Right kidney (tissue), 9 donors: ENCODE data around the gene USP51.
A peak's percentile ranks its signal among the peaks of the same experiment; 100 is the strongest.
"Not testable (repeated sequence)": the region's sequence is repeated elsewhere in the genome, so short reads cannot be mapped to it uniquely, and the experiment has no call there.

Experiments used
- DNase-seq: peaks from one replicate; pipeline ENCODE4 v3.0.0-alpha.2; 2016
- long read RNA-seq, 8 donors: transcript quantifications; one replicate each; lab custom pipeline, GENCODE V29; 2026

The USP51 gene
- long read RNA-seq, donor 1: 0 reads
- long read RNA-seq, donor 2: 0 reads
- long read RNA-seq, donor 3: 0 reads
- long read RNA-seq, donor 4: 0 reads
- long read RNA-seq, donor 5: 0 reads
- long read RNA-seq, donor 6: 0 reads
- long read RNA-seq, donor 7: 0 reads
- long read RNA-seq, donor 8: 0 reads

DNA sequence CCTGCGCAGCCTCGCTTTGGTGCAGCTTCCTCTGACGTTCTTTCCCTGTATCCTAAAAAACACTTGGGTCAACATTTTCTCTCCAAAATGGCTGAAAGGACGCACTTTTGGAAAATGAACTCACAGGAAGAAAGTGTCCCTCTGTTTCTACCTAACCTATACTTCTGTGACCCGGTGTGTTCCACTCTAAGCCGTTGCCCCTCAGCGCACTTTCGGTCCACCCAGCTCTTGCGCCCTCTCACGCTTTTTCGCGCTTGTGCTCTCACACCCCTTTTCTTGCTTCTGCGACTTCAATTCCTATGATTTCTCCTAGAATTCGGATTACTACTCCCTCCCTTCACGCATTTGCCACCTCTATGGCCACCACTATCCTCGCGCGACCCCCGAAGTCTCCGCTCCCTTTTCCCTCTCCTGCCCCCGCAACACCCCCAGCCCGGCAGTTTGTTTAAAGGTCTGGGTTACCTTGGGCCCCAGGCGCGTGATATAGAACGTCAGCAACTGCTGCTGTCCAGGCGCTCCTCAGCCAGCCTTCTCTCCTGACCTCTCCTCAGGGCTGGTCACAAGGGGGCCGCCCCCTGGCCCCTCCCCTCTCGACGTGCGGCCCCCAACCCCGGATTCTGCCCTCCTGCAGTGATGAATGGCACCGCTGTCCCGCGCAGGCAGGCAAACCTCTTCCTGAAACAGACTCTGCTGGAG, at the start of gene USP51:
Gene USP51, minus strand, starts transcription at position 535 of the 696 bp plus-strand sequence. CDS start 909 bp downstream, outside the sequence.
- DNase-seq: peak; percentile 66

DNA sequence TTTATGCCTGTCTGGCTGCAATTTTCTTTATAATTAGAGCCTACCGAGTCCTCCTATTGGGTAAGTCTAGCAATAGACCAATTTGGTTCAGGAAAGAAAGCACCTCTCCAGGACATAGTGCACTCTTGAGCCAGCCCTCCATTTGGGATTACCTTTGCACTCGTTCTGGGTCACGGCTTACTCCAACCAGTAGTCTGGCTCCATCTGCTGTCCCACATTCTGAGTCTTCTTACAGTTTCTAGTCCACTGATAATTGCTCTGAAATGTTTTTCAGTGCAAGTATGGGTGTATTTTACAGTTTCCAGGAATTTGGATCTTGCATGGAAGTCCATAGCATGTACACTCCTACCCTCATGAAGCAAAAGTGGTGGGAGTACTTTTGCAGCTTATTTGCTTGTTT, 34.8 kb upstream of the USP51 start:
- no peak for DNase-seq

- DNase-seq: no peak
Observed at GRCh38 chrX:55523356-55523755, 33.7 kb upstream of the USP51 start.

- DNase-seq: no peak
Observed at GRCh38 chrX:55522596-55523276, 33.1 kb upstream of the USP51 start.

DNA sequence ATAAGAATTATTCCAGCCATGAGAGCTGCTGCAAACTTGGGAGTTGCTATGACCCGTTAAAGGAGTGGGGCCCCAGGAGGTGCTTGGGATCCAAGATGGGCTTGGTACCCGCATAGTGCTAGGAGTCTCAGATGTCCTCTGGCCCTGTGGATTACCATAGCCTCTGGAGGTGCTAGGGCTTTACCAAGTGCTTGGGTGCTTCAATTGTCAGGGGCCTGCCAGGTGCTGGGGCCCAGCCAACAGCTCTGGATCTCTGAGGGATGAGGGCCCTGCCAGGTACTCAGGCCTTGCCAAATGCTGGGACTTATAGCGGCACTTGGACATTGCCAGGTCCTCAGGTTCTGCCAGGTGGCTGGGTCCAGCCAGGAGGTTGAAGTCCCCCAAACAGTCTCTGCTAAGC, 32.0 kb upstream of the USP51 start:
- no peak for DNase-seq

DNA sequence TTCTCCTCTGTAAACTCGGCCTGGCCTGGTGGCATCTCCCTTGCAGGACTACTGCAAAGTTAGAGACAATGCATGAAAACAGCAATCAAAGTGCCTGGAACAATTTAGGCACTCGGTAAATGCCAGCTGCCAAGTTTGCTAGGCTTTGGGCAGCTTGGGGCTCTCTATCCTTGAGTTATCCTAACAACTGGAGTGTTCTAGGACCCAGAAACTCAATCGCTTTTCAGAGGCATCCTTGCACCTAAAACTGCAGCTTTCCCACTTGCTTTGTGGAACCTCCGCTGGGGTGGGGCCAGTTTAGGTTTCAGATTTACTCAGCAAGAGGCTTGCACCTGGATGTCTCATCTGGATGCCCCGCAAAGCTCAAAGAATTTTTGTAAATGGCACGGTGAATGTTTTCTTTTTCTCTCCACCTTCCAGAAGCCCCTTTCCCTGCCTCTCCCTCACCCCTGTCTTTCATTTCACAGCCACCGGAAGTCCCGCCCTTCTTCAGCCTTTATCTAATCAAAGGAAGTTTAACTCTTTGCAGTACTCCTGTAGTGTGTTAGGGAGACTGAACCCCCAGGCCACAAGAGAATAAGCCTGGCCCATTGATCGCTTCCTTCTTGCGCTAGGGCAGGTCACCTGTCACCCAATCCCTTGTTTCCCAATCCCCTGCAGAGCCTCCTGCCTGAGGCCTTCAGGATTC, 27.3 kb upstream of the USP51 start:
- not testable (repeated sequence) for DNase-seq

GRCh38 chrX:55513045-55513737, 23.5 kb upstream of the USP51 start:
- not testable (repeated sequence) for DNase-seq

- not testable (repeated sequence) for DNase-seq
Observed at GRCh38 chrX:55508410-55509152, 18.9 kb upstream of the USP51 start.

DNA sequence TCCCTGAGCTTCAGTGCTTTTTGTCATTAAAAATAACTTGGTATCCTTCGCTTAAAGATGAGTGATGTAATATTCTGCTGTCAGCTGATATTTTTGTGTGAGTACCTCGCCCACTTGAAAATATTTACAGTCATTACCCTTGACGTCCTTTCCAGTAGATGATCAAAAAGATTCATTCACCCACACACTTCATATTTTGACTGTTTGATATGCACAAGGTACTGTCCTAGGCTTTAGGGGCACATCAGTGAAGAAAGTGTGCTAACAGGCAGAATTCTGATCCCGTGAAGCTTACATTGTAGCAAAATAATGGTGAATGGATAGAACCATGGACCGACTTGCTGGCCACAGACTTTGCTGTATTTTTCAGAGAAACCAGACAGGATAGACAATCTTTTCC, 18.1 kb upstream of the USP51 start:
- not testable (repeated sequence) for DNase-seq

DNA sequence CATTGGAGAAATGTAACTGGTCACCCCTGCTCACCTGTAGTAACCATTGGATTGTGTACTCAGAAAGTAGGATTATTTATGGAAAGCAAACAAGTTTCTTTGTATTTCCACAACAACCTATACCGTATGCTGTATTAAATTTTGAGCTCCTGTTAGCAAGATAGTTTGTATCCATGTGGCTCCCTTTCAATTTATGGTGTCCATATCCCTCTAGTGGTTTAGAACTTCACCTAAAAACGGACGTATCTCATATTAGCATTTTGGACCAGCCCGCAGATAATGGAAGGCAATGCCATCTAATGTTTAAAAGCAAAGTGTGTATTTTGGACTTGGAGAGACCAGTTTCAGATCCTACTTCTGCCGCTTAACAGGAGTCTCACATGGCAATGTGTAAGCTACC, 17.4 kb upstream of the USP51 start:
- not testable (repeated sequence) for DNase-seq

- no peak for DNase-seq
Observed at GRCh38 chrX:55490974-55491373, 1.3 kb upstream of the USP51 start.

GRCh38 chrX:55490121-55490520, 473 bp upstream of the USP51 start:
- no peak for DNase-seq

DNA sequence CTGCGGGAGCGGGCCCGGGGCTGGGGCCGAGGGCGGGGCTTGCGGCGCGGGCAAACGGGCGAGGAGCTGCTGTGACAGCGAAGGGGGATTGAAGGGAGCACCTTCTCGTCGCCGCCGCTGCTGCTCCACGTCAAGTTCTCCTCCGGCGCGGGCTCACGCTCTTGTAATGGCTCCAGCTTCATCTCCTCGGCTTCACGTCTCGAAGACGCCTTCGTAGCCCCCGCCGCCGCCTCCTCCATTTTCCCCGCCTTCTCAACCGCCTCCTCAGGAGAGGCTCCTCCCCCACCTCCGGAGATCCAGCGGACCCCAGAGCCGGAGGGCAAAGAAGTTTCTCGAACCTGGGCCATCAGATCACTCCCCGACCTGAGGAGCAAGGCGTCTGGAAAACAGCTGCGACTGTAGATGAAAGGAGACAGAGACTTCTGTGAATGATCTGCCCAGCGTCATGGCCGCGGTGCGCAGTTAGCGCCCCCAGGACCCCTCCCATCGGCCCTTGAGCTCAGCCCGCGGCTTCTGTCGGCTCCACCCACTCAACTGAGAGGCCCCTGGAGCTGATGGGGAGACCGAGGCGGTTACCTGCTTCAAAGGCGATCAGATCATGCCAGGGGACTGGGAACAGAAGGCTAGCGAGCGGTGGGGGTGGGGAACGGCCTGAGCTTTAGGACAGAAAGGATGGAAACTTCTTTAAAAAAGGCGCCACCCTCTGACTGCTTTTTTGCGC, 895 bp downstream of the USP51 start:
- DNase-seq: peak; percentile 91

DNA sequence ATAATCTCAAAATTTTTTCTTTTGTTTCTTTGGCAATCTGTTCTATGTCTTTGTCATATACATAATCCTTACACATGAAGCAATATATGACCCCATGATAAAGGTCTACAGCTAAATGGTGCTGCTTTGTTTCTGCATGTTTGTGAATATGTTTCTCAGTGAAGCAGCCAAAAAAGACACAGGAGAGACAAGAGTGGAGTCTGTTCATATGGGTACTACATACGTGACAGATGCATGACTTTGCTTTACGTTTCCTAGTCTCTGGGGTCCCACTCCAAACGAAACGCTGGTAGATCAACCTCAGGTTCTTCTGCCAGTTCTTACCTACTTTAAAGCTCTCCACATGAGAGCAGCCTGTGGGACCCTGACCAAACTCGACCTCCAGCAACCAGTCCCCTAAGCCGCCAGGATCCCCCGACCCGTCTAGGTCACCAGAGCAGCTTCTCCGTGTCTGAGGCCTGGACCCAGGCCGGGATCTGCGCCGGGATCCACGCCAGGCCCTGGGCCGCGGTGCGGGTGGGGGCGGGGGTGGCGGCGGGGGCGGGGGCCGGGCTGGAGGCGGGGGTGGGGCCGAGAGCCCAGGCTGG, 1.5 kb downstream of the USP51 start:
- peak; percentile 48 for DNase-seq

DNA sequence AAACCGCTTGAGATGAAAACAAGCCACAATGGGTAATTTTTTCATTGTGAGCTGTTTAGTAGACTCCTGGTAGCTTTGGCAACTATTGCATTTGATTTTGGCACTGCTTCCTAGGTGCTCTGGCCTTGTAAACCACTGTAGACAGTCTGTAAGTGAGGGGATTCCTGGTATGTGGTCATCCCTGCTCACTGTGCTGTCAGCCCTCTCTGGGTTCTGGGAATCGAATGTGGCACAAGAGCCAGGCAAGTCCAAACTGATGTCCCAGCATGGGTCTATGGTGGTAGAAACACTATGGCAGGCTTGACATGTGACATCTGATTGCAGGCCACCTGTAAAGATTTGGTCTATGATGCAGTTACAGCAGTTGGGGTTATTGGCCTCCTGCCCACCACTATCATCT, 2.5 kb downstream of the USP51 start:
- no peak for DNase-seq

DNA sequence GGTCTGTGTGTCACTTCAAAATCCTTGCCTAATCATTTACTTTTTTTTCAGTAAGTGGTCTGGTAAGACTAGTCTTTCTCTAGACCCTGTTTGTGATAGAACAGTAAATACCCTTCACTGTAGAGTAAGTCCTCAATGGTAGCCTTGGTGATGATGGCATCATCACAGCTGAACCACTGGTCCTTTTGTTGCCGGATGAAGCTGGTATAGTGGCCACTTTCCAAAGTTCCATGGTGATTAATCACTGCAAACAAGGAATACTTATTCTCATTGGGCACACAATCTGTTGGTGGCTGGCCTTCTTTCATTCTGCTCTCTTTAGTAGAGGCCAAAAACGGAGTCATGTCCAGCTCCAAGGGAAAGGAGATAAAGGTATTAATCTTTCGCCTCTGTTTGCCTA, 2.9 kb downstream of the USP51 start:
- DNase-seq: no peak

DNA sequence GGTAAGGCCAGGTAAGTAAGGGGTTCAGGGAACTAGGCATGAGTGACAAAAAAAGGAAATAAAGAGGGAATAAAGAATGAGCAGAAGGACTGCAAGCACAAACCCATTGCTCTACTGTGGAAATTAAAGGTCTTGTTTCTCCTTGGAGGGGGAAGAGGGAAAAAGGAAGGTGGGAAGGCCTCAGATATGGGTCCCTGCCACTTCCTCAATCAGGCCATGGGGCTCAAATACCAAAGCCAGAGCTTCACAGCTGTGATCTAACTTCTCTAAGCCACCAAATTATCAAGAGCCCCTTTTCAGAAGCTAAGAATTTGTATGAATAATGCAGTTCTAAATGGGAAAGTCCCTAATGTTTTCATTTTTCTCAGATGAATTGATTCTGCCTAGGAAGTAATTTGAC, 4.7 kb downstream of the USP51 start:
- no peak for DNase-seq

DNA sequence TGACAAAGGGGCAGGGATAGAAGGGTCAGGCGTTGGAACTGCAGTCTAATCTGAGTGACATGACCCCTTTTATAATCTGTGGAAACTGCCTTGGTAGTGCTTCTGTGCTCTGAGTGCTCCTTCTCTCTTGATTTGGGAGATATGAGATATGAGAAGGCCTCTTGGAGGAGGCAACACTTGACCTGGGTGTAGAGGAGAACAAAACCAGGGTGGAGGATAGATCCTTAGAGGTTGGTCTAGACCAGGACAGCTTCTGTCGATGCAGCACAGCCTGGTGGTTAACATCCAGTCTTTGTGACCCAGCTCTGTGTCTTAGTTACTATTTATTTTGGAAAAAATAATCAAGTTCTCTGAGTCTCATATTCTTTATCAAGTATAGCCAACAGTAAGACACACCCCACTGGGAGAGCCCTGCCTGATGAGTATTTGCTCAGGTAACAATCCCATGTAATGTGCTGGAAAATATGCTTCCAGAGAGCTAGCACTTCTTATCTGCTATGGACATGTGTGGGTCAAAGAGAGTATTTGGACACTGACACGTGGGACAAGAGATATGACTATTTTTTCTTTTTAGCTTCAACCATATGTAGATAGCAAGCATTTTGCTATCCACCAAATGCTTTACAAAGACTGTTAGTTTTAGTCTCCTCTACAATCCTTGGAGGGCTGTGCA, 9.1 kb downstream of the USP51 start:
- DNase-seq: no peak

DNA sequence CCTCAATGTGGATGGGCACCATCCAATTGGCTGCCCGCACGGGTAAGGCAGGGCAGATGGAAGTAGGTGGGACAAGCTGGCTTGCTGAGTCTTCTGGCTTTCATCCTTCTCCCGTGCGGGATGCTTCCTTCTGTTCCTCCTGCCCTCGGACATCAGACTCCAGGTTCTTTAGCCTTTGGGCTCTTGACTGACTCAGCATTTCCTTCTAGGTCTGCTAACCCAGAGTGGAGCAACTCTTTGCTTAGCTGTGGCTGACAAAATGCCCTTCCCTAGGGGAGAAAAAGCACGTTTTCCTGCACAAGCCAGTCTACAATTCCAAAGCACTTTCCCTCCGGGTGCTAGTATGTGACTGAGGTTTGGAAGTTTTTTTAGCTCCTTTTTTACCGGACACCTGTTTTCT, 9.7 kb downstream of the USP51 start:
- not testable (repeated sequence) for DNase-seq

GRCh38 chrX:55465791-55466190, 23.9 kb downstream of the USP51 start:
- not testable (repeated sequence) for DNase-seq
